GM12878 (cell line): ENCODE measurements around the gene MTX1. TPM values are rescaled to one million over a fixed set of nuclear protein-coding genes. Genes with fewer than 3 reads are reported as not detected.

Experiments
- CBX3 ChIP-seq: fragments of 200-600 bp; sonication (generic); IDR thresholded peaks from 2 replicates; pipeline ENCODE4 v1.6.1; 2016; ENCODE audit warnings: low read depth, borderline replicate concordance
- CBX5 ChIP-seq: sonication (generic); IDR thresholded peaks from 2 replicates; pipeline ENCODE4 v1.6.1; 2016; ENCODE audit warnings: low read depth, moderate library complexity, mild to moderate bottlenecking, inconsistent platforms
- CREB1 ChIP-seq: IDR thresholded peaks from 2 replicates; pipeline ENCODE4 v1.6.1; 2012; ENCODE audit warnings: low read depth, mild to moderate bottlenecking, inconsistent platforms
- CUX1 ChIP-seq: IDR thresholded peaks from 2 replicates; pipeline ENCODE4 v1.6.1; 2012; ENCODE audit warnings: improper control_type of control experiment, low read depth, low read length; ENCODE audit not compliant: insufficient replicate concordance
- HCFC1 ChIP-seq: fragments of 150-350 bp; IDR thresholded peaks from 2 replicates; pipeline ENCODE4 v1.6.1; 2014; ENCODE audit warnings: low read length
- JUNB ChIP-seq: IDR thresholded peaks from 2 replicates; pipeline ENCODE4 v1.6.1; 2016; ENCODE audit warnings: antibody characterized with exemption, mild to moderate bottlenecking
- LARP7 ChIP-seq: fragments of 450-650 bp; IDR thresholded peaks from 2 replicates; pipeline ENCODE4 v1.6.1; 2017; ENCODE audit warnings: mild to moderate bottlenecking
- NKRF ChIP-seq: fragments of 450-650 bp; conservative IDR thresholded peaks from 2 replicates; pipeline ENCODE4 v1.6.1; 2017; ENCODE audit warnings: mild to moderate bottlenecking, moderate library complexity
- NR2F1 ChIP-seq: fragments of 450-650 bp; conservative IDR thresholded peaks from 2 replicates; pipeline ENCODE4 v1.6.1; 2017; ENCODE audit warnings: mild to moderate bottlenecking
- POLR2A ChIP-seq: IDR thresholded peaks from 2 replicates; pipeline ENCODE4 v1.6.1; 2011; ENCODE audit warnings: low read depth, mild to moderate bottlenecking, low read length
- RB1 ChIP-seq: fragments of 450-650 bp; formaldehyde crosslinking; IDR thresholded peaks from 2 replicates; pipeline ENCODE4 v1.6.1; 2017; ENCODE audit warnings: mild to moderate bottlenecking, borderline replicate concordance
- SMAD1 ChIP-seq: fragments of 450-650 bp; IDR thresholded peaks from 2 replicates; pipeline ENCODE4 v1.6.1; 2018; ENCODE audit warnings: mild to moderate bottlenecking, low read depth; ENCODE audit not compliant: partially characterized antibody
- SUZ12 ChIP-seq: fragments of 200-600 bp; sonication (generic); IDR thresholded peaks from one replicate; pipeline ENCODE4 v1.6.1; 2018; ENCODE audit warnings: antibody characterized with exemption, mild to moderate bottlenecking; ENCODE audit not compliant: unreplicated experiment
- TCF7 ChIP-seq: IDR thresholded peaks from 2 replicates; pipeline ENCODE4 v1.6.1; 2014; ENCODE audit warnings: antibody characterized with exemption, borderline replicate concordance
- ZNF24 ChIP-seq: fragments of 450-650 bp; IDR thresholded peaks from 2 replicates; pipeline ENCODE4 v1.6.1; 2017; ENCODE audit warnings: antibody characterized with exemption, mild to moderate bottlenecking
- ZZZ3 ChIP-seq: IDR thresholded peaks from 2 replicates; pipeline ENCODE4 v1.6.1; 2011; ENCODE audit warnings: low read depth; ENCODE audit not compliant: control insufficient read depth, insufficient read length
- polyA plus RNA-seq, 11 experiments: library from polyadenylated mRNA; depleted of rRNA in 4 of 11; unstranded in 6 of 11; stranded (reverse) in 5 of 11; fragments of >200 nt; fragmentation: Nextera tagmentation in 4 of 11; fragmentation: Illumina TruSeq in 1 of 11; extraction: Ambion mirVana in 4 of 11; extraction: Trizol in 1 of 11; gene quantifications; 1 replicate in 1 of 11; 2 replicates in 10 of 11; pipeline versions ENCODE4 v1.2.1 to v1.2.3, GENCODE V29; 2011 to 2016; ENCODE audit warnings: inconsistent platforms in 2 of 11, missing spikeins in 2 of 11, low read depth in 1 of 11
- total RNA-seq, 4 experiments: library from RNA; depleted of rRNA in 3 of 4; stranded (reverse); fragments of >200 nt in 3 of 4; fragmentation: Illumina TruSeq in 1 of 4; extraction: Trizol in 1 of 4; gene quantifications; 2 replicates each; pipeline versions ENCODE4 v1.2.1 to v1.2.3, GENCODE V29; 2013 to 2021
- TF ChIP-seq, protein P1 (sequence below): fragments of 450-650 bp; IDR thresholded peaks from 2 replicates; pipeline ENCODE4 v1.6.1; 2017; ENCODE audit warnings: mild to moderate bottlenecking, low read depth, inconsistent platforms; ENCODE audit not compliant: poor library complexity, severe bottlenecking
- TF ChIP-seq, protein P2 (sequence below), 3 experiments: IDR thresholded peaks in 2 of 3; conservative IDR thresholded peaks in 1 of 3; 2 replicates each; pipeline ENCODE4 v1.5.1; 2011; ENCODE audit warnings: low read depth in 3 of 3, low read length in 3 of 3, mild to moderate bottlenecking in 3 of 3, control low read depth in 2 of 3, moderate library complexity in 2 of 3, inconsistent platforms in 1 of 3, mixed read lengths in 1 of 3; ENCODE audit not compliant: control insufficient read depth in 2 of 3, insufficient read depth in 1 of 3; ENCODE audit errors: extremely low read depth in 1 of 3

Gene MTX1
- total and polyA plus RNA-seq, 10 of the 15 experiments (the other 5 are each of a cell fraction or from before 2014, with no cell fraction given): 15.8 to 92.0 (median 49.1) TPM

GRCh38 chr1:155261852-155262673 lies 53.6 kb downstream of the MTX1 start, which contains the start of gene SCAMP3 (continued):
- TF ChIP-seq, protein P1, sequence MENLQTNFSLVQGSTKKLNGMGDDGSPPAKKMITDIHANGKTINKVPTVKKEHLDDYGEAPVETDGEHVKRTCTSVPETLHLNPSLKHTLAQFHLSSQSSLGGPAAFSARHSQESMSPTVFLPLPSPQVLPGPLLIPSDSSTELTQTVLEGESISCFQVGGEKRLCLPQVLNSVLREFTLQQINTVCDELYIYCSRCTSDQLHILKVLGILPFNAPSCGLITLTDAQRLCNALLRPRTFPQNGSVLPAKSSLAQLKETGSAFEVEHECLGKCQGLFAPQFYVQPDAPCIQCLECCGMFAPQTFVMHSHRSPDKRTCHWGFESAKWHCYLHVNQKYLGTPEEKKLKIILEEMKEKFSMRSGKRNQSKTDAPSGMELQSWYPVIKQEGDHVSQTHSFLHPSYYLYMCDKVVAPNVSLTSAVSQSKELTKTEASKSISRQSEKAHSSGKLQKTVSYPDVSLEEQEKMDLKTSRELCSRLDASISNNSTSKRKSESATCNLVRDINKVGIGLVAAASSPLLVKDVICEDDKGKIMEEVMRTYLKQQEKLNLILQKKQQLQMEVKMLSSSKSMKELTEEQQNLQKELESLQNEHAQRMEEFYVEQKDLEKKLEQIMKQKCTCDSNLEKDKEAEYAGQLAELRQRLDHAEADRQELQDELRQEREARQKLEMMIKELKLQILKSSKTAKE: no peak
- peak; percentile 94 for TF ChIP-seq POLR2A
- TF ChIP-seq CUX1: no peak
- peak; percentile 19; the same call in 1 of the 2 replicates for TF ChIP-seq RB1
- TF ChIP-seq CBX5: no peak
- peak; percentile 95 for TF ChIP-seq HCFC1
- TF ChIP-seq CBX3: no peak
- TF ChIP-seq NKRF: peak; percentile 90
- TF ChIP-seq ZZZ3: no peak
- no peak for TF ChIP-seq JUNB
- TF ChIP-seq SMAD1: no peak
- TF ChIP-seq ZNF24: no peak; the same call in 1 of the 2 replicates
- TF ChIP-seq SUZ12: no peak
- no peak; the same call in 1 of the 2 replicates for TF ChIP-seq LARP7
- peak; percentile 92 for TF ChIP-seq CREB1
- TF ChIP-seq NR2F1: 0 out of 2 replicates have a peak, but pooled peaks have one; percentile 44
- TF ChIP-seq, protein P2, sequence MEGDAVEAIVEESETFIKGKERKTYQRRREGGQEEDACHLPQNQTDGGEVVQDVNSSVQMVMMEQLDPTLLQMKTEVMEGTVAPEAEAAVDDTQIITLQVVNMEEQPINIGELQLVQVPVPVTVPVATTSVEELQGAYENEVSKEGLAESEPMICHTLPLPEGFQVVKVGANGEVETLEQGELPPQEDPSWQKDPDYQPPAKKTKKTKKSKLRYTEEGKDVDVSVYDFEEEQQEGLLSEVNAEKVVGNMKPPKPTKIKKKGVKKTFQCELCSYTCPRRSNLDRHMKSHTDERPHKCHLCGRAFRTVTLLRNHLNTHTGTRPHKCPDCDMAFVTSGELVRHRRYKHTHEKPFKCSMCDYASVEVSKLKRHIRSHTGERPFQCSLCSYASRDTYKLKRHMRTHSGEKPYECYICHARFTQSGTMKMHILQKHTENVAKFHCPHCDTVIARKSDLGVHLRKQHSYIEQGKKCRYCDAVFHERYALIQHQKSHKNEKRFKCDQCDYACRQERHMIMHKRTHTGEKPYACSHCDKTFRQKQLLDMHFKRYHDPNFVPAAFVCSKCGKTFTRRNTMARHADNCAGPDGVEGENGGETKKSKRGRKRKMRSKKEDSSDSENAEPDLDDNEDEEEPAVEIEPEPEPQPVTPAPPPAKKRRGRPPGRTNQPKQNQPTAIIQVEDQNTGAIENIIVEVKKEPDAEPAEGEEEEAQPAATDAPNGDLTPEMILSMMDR (IDR thresholded peaks at IDR 0.05 in 2 of 3, conservative IDR thresholded peaks at IDR 0.05 in 1 of 3; ENCODE audit: control insufficient read depth in 2 of 3, extremely low read depth in 1 of 3, insufficient read depth in 1 of 3, low read depth in 3 of 3, low read length in 3 of 3): no peak
- TF ChIP-seq TCF7: no peak
